Lower leg skin (tissue), 3 donors: ENCODE data around the gene SEC61A2.

ENCODE experiments used
- POLR2A ChIP-seq, 2 donors: fragments of 450-650 bp; IDR thresholded peaks; one replicate each; pipeline ENCODE4 v1.6.1; 2016 to 2017; ENCODE audit warnings: antibody characterized with exemption in 2 of 2, mild to moderate bottlenecking in 1 of 2, moderate library complexity in 1 of 2
- TF ChIP-seq, protein P1 (sequence below), 3 donors: fragments of 450-650 bp; IDR thresholded peaks; one replicate each; pipeline ENCODE4 v1.5.1; 2016; ENCODE audit warnings: antibody characterized with exemption in 3 of 3, mild to moderate bottlenecking in 3 of 3, moderate library complexity in 2 of 3

GRCh38 chr10:12213621-12214020, 84.1 kb downstream of the SEC61A2 start:
- TF ChIP-seq, protein P1, sequence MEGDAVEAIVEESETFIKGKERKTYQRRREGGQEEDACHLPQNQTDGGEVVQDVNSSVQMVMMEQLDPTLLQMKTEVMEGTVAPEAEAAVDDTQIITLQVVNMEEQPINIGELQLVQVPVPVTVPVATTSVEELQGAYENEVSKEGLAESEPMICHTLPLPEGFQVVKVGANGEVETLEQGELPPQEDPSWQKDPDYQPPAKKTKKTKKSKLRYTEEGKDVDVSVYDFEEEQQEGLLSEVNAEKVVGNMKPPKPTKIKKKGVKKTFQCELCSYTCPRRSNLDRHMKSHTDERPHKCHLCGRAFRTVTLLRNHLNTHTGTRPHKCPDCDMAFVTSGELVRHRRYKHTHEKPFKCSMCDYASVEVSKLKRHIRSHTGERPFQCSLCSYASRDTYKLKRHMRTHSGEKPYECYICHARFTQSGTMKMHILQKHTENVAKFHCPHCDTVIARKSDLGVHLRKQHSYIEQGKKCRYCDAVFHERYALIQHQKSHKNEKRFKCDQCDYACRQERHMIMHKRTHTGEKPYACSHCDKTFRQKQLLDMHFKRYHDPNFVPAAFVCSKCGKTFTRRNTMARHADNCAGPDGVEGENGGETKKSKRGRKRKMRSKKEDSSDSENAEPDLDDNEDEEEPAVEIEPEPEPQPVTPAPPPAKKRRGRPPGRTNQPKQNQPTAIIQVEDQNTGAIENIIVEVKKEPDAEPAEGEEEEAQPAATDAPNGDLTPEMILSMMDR (IDR thresholded peaks at IDR 0.05) = no peak
- no peak for TF ChIP-seq POLR2A (IDR thresholded peaks at IDR 0.05)
